AG10803 (cell line): ENCODE measurements around the gene DLX2.

ENCODE experiments used
- DNase-seq: peaks from one replicate; pipeline ENCODE4 v3.0.0; 2010; ENCODE audit warnings: low read depth
- H3K4me3 ChIP-seq: 2 replicates; pipeline ENCODE4 v1.5.1; 2011; ENCODE audit warnings: mild to moderate bottlenecking, low read length, control low read depth
- CTCF ChIP-seq: conservative IDR thresholded peaks from 2 replicates; pipeline ENCODE4 v1.5.1; 2011; ENCODE audit warnings: mild to moderate bottlenecking, low read length, control low read depth, inconsistent platforms

The DLX2 gene

GRCh38 chr2:172100080-172100934, 2.4 kb downstream of the DLX2 start:
- peak overlapping the region; percentile 84 for H3K4me3 ChIP-seq
- no peak for DNase-seq
- no peak for TF ChIP-seq CTCF

GRCh38 chr2:172099472-172100079, 3.1 kb downstream of the DLX2 start:
- no peak for TF ChIP-seq CTCF
- no peak for DNase-seq
- H3K4me3 ChIP-seq: peak overlapping the region; percentile 84

GRCh38 chr2:172098650-172099471, 3.8 kb downstream of the DLX2 start:
- DNase-seq: peak; percentile 70
- no peak for TF ChIP-seq CTCF
- H3K4me3 ChIP-seq: peak overlapping the region; percentile 84

- peak overlapping the region; percentile 50; the same call in 1 of the 2 replicates for H3K4me3 ChIP-seq
- TF ChIP-seq CTCF: no peak
- no peak for DNase-seq
Measured at GRCh38 chr2:172098287-172098649, 4.4 kb downstream of the DLX2 start.

GRCh38 chr2:172097557-172098131, 5.1 kb downstream of the DLX2 start:
- DNase-seq: no peak
- no peak for TF ChIP-seq CTCF
- peak overlapping the region; percentile 76 for H3K4me3 ChIP-seq

- H3K4me3 ChIP-seq: peak overlapping the region; percentile 76
- TF ChIP-seq CTCF: no peak
- peak; percentile 87 for DNase-seq
Measured at GRCh38 chr2:172096626-172097547, 5.8 kb downstream of the DLX2 start.
